GM10266 (cell line): ENCODE results near the gene DGKA.

Experiments
- DNase-seq: peaks from one replicate; pipeline ENCODE4 v3.0.0; 2012; ENCODE audit errors: extremely low spot score
- CTCF ChIP-seq: IDR thresholded peaks from 2 replicates; pipeline ENCODE4 v1.5.1; 2012; ENCODE audit warnings: mild to moderate bottlenecking, low read depth; ENCODE audit not compliant: control insufficient read depth, insufficient read depth; ENCODE audit errors: missing control alignments

DGKA gene

GRCh38 chr12:55969356-55969755, 38.4 kb downstream of the DGKA start:
- no peak for TF ChIP-seq CTCF
- no peak for DNase-seq

- no peak for DNase-seq
- TF ChIP-seq CTCF, result no peak
Observed at GRCh38 chr12:55970775-55971174, 39.8 kb downstream of the DGKA start.

GRCh38 chr12:55972042-55972441, 41.1 kb downstream of the DGKA start:
- TF ChIP-seq CTCF, result no peak
- DNase-seq, result no peak

GRCh38 chr12:55972456-55972855, 41.5 kb downstream of the DGKA start:
- no peak for TF ChIP-seq CTCF
- no peak for DNase-seq

- DNase-seq, result no peak
- TF ChIP-seq CTCF, result no peak
Observed at GRCh38 chr12:55972911-55973598, 42.1 kb downstream of the DGKA start.

- peak; percentile 92 for DNase-seq
- no peak for TF ChIP-seq CTCF
Observed at GRCh38 chr12:55973599-55974307, 42.8 kb downstream of the DGKA start, which contains the start of gene RAB5B. RAB5B (plus strand) TSS chr12:55974078; CDS start chr12:55986961, 12,883 bp downstream.

- peak; percentile 32 for DNase-seq
- no peak for TF ChIP-seq CTCF
Observed at GRCh38 chr12:55974308-55974730, 43.4 kb downstream of the DGKA start.
